Activated naive CD8-positive, alpha-beta T cell treated with anti-CD3 and anti-CD28 coated beads, Interleukin-2, amount 10 ng/mL, durations not matched to agents 7 days and 5 days (primary cell): ENCODE measurements around the gene TOMT. TPM values are rescaled to one million over a fixed set of nuclear protein-coding genes. Genes with fewer than 3 reads are reported as not detected.

ENCODE experiments used
- ATAC-seq: fragments of 150-1000 bp; cut with Tn5 transposase; one replicate; pipeline ENCODE4 v1.10.0; 2021; ENCODE audit warnings: low read depth, moderate library complexity
- POLR2A ChIA-PET: fragments of 350-600 bp; sonication (Branson Sonifier 250); formaldehyde crosslinking; loops from one replicate; lab custom pipeline; 2021; ENCODE audit warnings: antibody characterized with exemption; lab: Charles Lee
- DNase-seq: peaks from one replicate; pipeline ENCODE4 v3.0.0; 2021
- H3K27ac Mint-ChIP-seq: one replicate; pipeline ENCODE4 v1.8.0; 2022; ENCODE audit warnings: mild to moderate bottlenecking, mixed read lengths
- H3K27me3 Mint-ChIP-seq: one replicate; pipeline ENCODE4 v1.8.0; 2022; ENCODE audit warnings: mild to moderate bottlenecking, moderate library complexity, mixed read lengths
- H3K36me3 Mint-ChIP-seq: one replicate; pipeline ENCODE4 v1.8.0; 2021; ENCODE audit warnings: mild to moderate bottlenecking, mixed read lengths
- H3K4me1 Mint-ChIP-seq: one replicate; pipeline ENCODE4 v1.8.0; 2021; ENCODE audit warnings: mixed read lengths
- H3K4me3 Mint-ChIP-seq: one replicate; pipeline ENCODE4 v1.8.0; 2022; ENCODE audit warnings: mild to moderate bottlenecking, moderate library complexity, mixed read lengths
- H3K9me3 Mint-ChIP-seq: one replicate; pipeline ENCODE4 v1.8.0; 2021; ENCODE audit warnings: mixed read lengths
- total RNA-seq, 2 experiments: library from RNA; stranded (reverse); gene quantifications; one replicate each; pipeline ENCODE4 v1.2.3, GENCODE V29; 2021

The TOMT gene
- total RNA-seq, 2 experiments from 2014 or later, result not detected

- H3K27ac Mint-ChIP-seq, result no peak overlapping the region
- H3K27me3 Mint-ChIP-seq, result no peaks in the 10 kb centered on the region
- H3K4me3 Mint-ChIP-seq, result no peak overlapping the region
- peaks cover 35% of the 10 kb centered on the region for H3K4me1 Mint-ChIP-seq
- ATAC-seq (no peak), DNase-seq (no peak)
- peaks cover 17% of the 10 kb centered on the region for H3K36me3 Mint-ChIP-seq
- POLR2A ChIA-PET, result interaction anchor here (1.2 to 4.7 kb wide), 2 partner anchors 9 to 12 kb away, joined by 3 to 27 read pairs; partner anchors contain the start of gene ANAPC15
- no peaks in the 10 kb centered on the region for H3K9me3 Mint-ChIP-seq
Measured at GRCh38 chr11:72100009-72100408, 5.7 kb upstream of the TOMT start.

- H3K4me1 Mint-ChIP-seq, result peaks cover 35% of the 10 kb centered on the region
- H3K27ac Mint-ChIP-seq, result peak overlapping the region; percentile 34
- no peaks in the 10 kb centered on the region for H3K27me3 Mint-ChIP-seq
- peaks cover 17% of the 10 kb centered on the region for H3K36me3 Mint-ChIP-seq
- no peak overlapping the region for H3K4me3 Mint-ChIP-seq
- H3K9me3 Mint-ChIP-seq, result no peaks in the 10 kb centered on the region
- POLR2A ChIA-PET, result interaction anchor here (1.0 to 4.7 kb wide), 3 partner anchors 9 to 124 kb away, joined by 3 to 27 read pairs (median 3); partner anchors contain the start of genes ANAPC15 and INPPL1
- DNase-seq (no peak), ATAC-seq (no peak)
Measured at GRCh38 chr11:72100462-72100861, 5.3 kb upstream of the TOMT start.

GRCh38 chr11:72102162-72102561, 3.6 kb upstream of the TOMT start:
- ATAC-seq (no peak), DNase-seq (no peak)
- no peaks in the 10 kb centered on the region for H3K9me3 Mint-ChIP-seq
- peaks cover 35% of the 10 kb centered on the region for H3K4me1 Mint-ChIP-seq
- peak overlapping the region; percentile 91 for H3K27ac Mint-ChIP-seq
- POLR2A ChIA-PET, result interaction anchor here (0.8 to 4.7 kb wide), 4 partner anchors 10 to 21 kb away, joined by 3 to 27 read pairs (median 4); partner anchors contain the start of gene ANAPC15
- H3K4me3 Mint-ChIP-seq, result peak overlapping the region; percentile 97
- H3K27me3 Mint-ChIP-seq, result no peaks in the 10 kb centered on the region
- peaks cover 17% of the 10 kb centered on the region for H3K36me3 Mint-ChIP-seq

GRCh38 chr11:72102631-72102945, 3.1 kb upstream of the TOMT start:
- ATAC-seq, result no peak
- Mint-ChIP-seq H3K9me3 (no peaks in the 10 kb centered on the region), H3K4me1 (peaks cover 35% of the 10 kb centered on the region), H3K27me3 (no peaks in the 10 kb centered on the region), H3K4me3 (peak overlapping the region; percentile 97), H3K27ac (peak overlapping the region; percentile 91), H3K36me3 (peaks cover 20% of the 10 kb centered on the region)
- DNase-seq, result no peak
- POLR2A ChIA-PET, result interaction anchor here (0.8 to 4.7 kb wide), 4 partner anchors 9 to 21 kb away, joined by 3 to 27 read pairs (median 4); partner anchors contain the start of gene ANAPC15

DNA sequence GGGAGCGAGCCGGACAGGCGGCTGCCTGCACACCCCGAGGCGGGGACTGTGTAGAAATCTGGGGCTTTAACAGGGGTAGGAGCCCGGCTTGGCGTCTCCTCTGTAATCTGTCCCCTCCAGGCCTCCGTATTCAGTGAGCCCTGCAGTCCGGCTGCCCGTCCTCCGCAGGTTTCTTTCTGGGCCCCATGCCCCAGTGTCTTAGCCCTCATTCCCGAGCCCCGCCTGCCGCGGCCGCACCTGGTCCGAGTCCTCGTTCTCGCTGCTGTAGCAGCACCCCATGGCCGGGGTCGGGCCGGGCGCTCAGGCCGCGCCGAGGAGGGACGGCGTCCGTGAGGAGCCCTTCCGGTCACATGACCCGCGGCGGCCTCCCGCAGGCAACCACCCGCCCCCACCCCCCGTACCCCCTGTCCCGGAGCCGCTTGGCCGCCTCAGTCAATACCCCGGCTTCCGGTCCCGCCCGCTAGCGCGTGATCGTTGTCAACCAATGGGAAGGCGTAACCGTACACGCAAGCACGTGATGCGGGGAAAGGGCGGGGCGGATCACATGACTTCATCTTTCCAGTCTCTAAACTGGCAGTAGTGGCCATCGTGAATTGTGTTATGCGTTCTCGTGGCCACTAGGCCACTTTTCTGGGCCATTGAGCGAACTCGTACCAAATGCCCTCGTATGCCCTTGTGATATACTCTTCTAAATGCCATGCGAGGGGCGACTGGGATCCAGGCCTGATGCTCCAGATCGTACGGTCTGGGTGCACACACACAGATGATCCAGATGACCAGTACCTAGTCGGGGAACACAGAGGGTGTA, 2.6 kb upstream of the TOMT start, which contains the start of gene LAMTOR1:
Gene LAMTOR1 (minus strand): TSS at position 352 of the 808 bp plus-strand sequence. CDS start 73 bp downstream, at position 279.
- H3K27ac Mint-ChIP-seq, result peak within 1 kb of the TSS; percentile 91
- POLR2A ChIA-PET, result interaction anchor here (0.8 to 4.7 kb wide), 5 partner anchors 9 to 63 kb away, joined by 3 to 27 read pairs (median 3); partner anchors contain the start of gene ANAPC15
- H3K27me3 Mint-ChIP-seq, result no peaks in the 10 kb centered on the region
- H3K9me3 Mint-ChIP-seq, result no peaks in the 10 kb centered on the region
- peak; percentile 96 for DNase-seq
- peak within 1 kb of the TSS; percentile 97 for H3K4me3 Mint-ChIP-seq
- ATAC-seq, result peak; percentile 94
- peaks cover 33% of the 10 kb centered on the region for H3K4me1 Mint-ChIP-seq
- H3K36me3 Mint-ChIP-seq, result peaks cover 16% of the 10 kb centered on the region

DNA sequence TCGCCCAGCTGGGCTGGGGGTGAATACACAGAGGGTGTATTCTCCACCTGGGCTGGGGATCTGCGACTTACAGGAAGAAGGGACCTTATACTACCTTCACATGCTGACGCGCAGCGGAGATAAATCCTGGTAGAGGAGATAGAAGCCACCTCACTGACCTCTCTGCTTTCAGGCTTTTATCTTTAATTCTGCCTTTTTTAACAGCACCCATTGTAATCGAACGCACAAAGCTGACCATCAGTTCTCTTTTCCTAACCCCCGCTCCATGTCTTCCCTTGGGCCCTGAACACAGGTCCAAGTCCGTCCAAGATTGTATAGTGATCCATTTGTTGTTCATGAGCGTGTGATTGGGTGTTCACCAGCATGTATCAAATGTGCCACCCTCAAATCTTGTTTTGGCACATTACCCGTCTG, 2.0 kb upstream of the TOMT start:
- POLR2A ChIA-PET, result interaction anchor here (0.8 kb wide), 1 partner anchor 63 kb away, joined by 3 read pairs; no protein-coding TSS in a partner anchor
- no peak for DNase-seq
- no peak for ATAC-seq
- Mint-ChIP-seq H3K4me1 (peaks cover 33% of the 10 kb centered on the region), H3K27ac (peak overlapping the region; percentile 91), H3K4me3 (peak overlapping the region; percentile 97), H3K27me3 (no peaks in the 10 kb centered on the region), H3K9me3 (no peaks in the 10 kb centered on the region), H3K36me3 (peaks cover 16% of the 10 kb centered on the region)

- peak; percentile 0 for ATAC-seq
- peak overlapping the region; percentile 94 for H3K4me3 Mint-ChIP-seq
- H3K27ac Mint-ChIP-seq, result peak overlapping the region; percentile 99
- DNase-seq, result no peak
- H3K9me3 Mint-ChIP-seq, result peaks cover 2% of the 10 kb centered on the region
- H3K27me3 Mint-ChIP-seq, result no peaks in the 10 kb centered on the region
- H3K4me1 Mint-ChIP-seq, result peaks cover 23% of the 10 kb centered on the region
- peaks cover 5% of the 10 kb centered on the region for H3K36me3 Mint-ChIP-seq
- POLR2A ChIA-PET, result interaction anchor here (0.6 to 3.0 kb wide), 14 partner anchors 11 to 677 kb away, joined by 3 to 27 read pairs (median 6); partner anchors contain the start of genes INPPL1, LAMTOR1, RNF121 and XNDC1N
Measured at GRCh38 chr11:72111300-72112142, 5.8 kb downstream of the TOMT start.

- ATAC-seq (peak; percentile 89), DNase-seq (peak; percentile 89)
- Mint-ChIP-seq H3K27me3 (no peaks in the 10 kb centered on the region), H3K27ac (peak within 1 kb of the TSS; percentile 99), H3K4me3 (peak within 1 kb of the TSS; percentile 94), H3K4me1 (peaks cover 24% of the 10 kb centered on the region), H3K9me3 (peaks cover 2% of the 10 kb centered on the region), H3K36me3 (peaks cover 3% of the 10 kb centered on the region)
- POLR2A ChIA-PET, result interaction anchor here (0.9 to 3.0 kb wide), 15 partner anchors 12 to 185 kb away, joined by 3 to 27 read pairs (median 5); partner anchors contain the start of genes IL18BP, INPPL1, LAMTOR1 and RNF121
Measured at GRCh38 chr11:72112143-72112977, 6.6 kb downstream of the TOMT start, which contains the start of gene ANAPC15. ANAPC15 (minus strand) TSS chr11:72112695; CDS start chr11:72111276, 1,419 bp downstream.

DNA sequence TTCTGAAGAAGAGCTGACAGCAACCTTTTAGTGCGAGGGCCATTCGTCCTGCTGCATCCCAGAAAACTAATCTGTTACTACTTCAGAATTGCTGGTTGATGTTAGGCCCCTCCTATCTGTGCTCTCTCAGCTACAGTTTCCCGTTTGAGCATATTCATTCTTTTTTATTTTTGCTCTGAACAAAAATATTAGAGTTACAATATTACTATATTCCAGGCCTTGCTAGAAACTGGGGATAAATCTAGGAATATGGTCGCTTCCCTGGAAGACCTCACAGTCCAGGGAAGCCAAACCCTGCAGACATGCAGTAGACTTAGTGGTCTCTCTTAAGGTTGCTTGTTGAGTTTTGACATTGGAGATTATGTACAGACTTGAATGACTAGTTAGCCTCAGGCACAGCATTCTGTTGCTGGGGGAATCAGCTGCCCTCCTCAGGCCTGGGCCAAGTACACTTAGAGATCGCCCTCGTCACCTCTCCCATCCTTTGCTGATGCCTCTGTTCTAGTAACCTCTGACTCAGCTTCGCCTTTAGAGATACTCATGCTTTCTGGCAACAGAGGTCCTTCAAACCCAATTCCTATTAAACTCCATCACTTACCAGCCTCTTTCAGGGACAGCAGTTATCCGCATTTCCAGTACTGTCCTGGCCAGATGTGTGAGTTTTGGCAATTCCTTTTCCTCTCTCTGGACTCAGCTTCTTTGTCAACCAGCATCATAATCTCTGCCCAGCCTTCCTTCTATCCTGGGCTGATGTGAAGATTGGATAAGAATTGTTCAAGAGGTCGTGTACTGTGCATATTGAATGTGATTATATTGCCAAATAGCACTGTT, 7.5 kb downstream of the TOMT start:
- H3K9me3 Mint-ChIP-seq, result peaks cover 2% of the 10 kb centered on the region
- DNase-seq, result no peak
- peaks cover 2% of the 10 kb centered on the region for H3K36me3 Mint-ChIP-seq
- no peaks in the 10 kb centered on the region for H3K27me3 Mint-ChIP-seq
- POLR2A ChIA-PET, result interaction anchor here (0.9 to 3.0 kb wide), 15 partner anchors 12 to 185 kb away, joined by 3 to 27 read pairs (median 5); partner anchors contain the start of genes IL18BP, INPPL1, LAMTOR1 and RNF121
- no peak for ATAC-seq
- peaks cover 24% of the 10 kb centered on the region for H3K4me1 Mint-ChIP-seq
- peak overlapping the region; percentile 94 for H3K4me3 Mint-ChIP-seq
- peak overlapping the region; percentile 99 for H3K27ac Mint-ChIP-seq

DNA sequence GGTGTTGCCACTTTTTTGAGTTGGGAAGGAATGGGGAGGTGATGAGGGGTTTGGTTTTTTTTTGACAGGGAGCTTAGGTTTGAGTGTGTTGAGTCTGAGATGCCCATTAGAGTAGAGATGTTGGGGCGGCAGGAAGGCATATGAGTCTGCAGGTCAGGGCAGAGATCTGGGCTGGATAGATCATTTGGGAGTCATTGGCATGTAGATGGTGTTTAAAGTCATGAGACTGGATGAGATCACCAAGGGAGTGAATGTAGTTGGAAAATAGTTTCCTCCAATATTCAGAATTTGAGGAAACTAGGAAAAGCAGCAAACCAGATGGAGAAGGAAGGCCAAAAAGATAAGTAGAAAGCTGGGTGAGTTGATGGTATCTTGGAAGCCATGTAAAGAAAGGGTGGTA, 8.8 kb downstream of the TOMT start:
- POLR2A ChIA-PET, result no interaction called here
- no peak for DNase-seq
- no peak overlapping the region for H3K4me3 Mint-ChIP-seq

DNA sequence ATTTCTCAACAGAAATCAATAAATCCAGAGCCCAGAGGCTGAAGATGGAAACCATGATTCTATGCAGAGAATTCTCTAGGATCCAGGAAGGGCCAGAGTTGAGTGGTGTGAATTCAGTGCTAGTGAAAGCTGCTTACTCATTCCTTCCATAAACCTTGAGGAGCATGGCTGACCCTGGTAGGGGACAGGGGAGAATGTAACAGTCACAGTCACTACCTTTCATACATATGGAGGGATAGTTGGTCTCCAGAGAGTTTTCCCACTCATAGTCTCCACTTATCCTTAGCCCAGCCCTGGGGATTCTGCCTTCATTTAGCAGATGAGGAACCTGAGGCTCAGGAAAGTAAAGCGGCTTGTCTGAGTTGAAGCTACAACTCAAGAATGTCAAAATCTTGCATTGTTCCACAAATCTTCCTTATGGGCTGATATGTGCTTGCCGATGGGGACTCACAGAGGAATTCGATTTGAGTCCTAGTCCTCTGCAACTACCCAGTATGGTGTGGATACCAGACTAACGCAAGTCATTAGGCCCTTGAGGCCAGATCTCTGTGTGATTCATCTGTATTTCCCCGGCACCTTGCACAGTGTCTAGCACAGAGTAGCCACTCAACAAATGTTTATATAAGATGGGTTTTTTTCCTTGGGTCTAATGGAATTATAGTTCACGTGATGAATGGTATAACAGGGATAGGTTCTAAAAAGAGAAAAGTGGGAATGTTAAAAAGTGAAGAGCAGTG, 10.5 kb downstream of the TOMT start:
- Mint-ChIP-seq H3K27ac (peak overlapping the region; percentile 4), H3K27me3 (peaks cover 1% of the 10 kb centered on the region), H3K36me3 (no peaks in the 10 kb centered on the region), H3K4me3 (no peak overlapping the region), H3K4me1 (peaks cover 23% of the 10 kb centered on the region), H3K9me3 (peaks cover 2% of the 10 kb centered on the region)
- POLR2A ChIA-PET, result no interaction called here
- ATAC-seq (no peak), DNase-seq (no peak)

More for the DNA sequence above, 8.8 kb downstream of the TOMT start:
- ATAC-seq, result no peak
- Mint-ChIP-seq H3K36me3 (peaks cover 2% of the 10 kb centered on the region), H3K27ac (no peak overlapping the region), H3K27me3 (peaks cover 1% of the 10 kb centered on the region), H3K4me1 (peaks cover 28% of the 10 kb centered on the region), H3K9me3 (peaks cover 2% of the 10 kb centered on the region)
